Measurements from ENCODE around the gene GIMAP5.

GIMAP5 gene

DNA sequence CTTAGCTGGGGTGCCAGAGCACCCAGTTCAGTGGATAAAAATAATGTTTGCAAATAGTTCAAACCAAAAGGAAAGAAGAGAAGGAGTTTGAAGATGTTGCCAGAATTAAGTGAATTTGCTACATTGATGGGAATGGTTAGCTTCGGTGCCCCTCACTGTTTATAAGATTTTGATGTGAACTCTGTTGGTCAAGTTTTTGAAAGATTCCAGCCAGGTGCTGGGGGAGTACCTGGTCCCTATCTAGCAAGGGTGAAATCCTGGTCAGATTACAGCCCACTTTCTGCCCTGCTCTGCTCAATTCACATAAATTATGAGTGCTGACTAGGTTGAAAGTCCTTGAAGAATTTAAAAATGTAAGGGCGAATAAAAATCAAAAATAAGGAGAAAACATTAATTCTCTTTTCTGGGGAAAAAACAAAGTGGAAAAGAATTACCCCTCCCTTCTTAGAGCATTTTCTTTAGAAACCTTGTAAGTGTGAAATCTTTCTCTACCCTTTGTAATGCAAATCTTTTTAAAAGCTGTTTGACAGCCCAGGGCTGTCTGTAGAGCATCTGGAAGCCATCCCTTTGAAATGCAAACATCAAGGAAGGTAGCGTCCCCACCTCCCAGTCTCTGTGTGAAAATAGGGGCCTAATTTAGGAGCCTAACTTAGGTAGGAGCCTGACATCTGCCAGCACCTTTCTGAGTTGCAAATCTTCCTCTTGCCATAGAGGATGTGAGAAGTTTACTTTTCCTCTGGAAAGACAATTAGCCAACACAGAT is 1.4 kb upstream of the GIMAP5 start:
- no peak for DNase-seq (ENCODE audit: low spot score)

DNA sequence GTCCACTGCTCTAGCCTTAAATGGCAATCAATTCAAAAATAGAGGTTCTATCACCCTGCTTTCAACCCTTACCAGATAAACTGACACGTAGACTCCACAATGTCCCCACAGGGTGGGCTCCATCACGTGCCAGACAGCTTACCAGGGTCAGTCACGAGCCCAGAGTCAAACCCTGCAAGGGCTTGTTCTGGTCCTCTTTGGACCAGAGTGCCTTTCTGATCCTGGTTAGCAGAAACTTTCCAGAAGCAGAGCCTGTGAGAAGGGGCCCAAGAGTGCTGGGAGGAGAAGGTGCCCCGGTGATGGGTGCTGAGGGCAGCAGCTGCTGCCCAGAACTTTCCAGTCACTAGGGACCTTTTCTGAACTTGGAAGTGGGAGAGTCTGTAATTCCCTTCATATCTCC is 354 bp upstream of the GIMAP5 start:
- DNase-seq (ENCODE audit: low spot score), result no peak

DNA sequence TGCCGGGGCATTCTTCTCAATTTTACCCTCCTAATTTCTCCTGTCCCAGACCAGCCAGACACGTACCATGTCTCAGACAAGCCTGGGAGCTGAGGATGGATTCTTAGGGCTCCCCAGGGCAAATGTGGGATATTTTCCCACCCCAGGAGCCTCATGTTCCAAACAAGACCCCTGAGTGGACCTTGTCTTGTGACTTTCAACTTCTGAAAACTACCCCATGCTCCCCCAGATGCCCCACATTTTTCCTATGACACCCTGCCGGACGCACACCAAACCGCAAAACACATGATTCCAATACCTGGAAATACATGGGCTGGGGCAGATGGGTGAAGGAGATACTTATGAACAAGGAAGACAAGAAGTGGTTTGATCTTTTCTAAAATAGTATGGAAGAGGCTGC is 874 bp downstream of the GIMAP5 start:
- DNase-seq (ENCODE audit: low spot score), result no peak

DNA sequence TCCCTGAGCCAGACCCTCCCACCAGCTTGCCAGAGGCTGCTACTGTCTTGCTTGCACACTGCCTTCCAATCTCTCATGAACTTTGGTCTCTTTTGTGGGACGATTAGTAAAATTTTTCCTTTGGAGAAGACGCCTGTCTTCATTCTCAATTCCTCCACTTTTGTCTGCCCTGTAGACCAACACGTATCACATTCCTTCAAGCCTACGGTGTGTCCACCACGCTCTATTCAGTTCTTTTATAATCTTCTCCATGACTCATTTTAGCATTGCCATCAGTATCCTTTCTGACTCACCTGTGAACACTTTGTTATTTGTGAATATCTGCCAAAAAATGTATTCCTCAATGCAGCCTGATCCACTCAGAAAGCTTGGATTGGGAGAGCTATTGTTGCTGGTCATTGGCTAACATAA is 1.4 kb downstream of the GIMAP5 start:
- no peak for DNase-seq (ENCODE audit: low spot score)

DNA sequence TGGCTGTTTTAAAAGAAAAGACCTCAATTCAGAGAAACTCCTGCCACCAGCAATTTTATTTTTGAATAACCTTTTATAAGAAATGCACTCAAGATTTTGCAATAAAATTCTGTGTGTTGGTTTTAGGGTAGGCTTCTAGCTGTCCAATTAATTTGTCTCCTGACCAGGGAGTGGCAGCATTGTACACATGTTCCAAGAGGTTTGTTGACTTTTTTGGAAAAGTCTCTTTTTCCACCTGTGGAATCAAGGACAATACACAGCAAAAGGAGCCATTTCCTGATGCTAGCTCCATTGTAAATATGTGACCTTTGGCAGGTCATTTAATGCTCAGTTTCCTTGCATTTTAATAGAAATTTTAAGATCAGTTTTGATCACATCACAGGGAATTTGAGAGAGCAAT is 1.8 kb downstream of the GIMAP5 start:
- no peak for DNase-seq (ENCODE audit: low spot score)

DNA sequence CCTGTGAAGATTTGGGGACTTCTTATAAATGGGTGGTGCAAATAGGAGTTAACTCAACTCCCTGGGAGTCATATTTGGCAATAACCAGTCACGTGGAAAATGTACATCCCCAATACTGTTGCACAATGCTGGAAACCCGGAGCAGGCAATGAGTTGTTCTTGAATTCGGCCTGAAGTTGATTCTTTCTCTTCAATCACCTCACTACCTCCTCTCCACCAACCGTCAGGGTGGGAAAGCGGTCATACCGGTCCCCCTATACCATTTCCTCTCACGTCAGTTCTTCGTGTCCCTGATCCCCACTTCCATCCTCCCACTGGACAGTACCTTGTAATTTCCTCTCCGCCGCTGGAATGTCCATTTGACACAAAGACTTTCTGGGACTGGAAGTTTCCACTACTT is 2.8 kb downstream of the GIMAP5 start:
- no peak for DNase-seq (ENCODE audit: low spot score)

DNA sequence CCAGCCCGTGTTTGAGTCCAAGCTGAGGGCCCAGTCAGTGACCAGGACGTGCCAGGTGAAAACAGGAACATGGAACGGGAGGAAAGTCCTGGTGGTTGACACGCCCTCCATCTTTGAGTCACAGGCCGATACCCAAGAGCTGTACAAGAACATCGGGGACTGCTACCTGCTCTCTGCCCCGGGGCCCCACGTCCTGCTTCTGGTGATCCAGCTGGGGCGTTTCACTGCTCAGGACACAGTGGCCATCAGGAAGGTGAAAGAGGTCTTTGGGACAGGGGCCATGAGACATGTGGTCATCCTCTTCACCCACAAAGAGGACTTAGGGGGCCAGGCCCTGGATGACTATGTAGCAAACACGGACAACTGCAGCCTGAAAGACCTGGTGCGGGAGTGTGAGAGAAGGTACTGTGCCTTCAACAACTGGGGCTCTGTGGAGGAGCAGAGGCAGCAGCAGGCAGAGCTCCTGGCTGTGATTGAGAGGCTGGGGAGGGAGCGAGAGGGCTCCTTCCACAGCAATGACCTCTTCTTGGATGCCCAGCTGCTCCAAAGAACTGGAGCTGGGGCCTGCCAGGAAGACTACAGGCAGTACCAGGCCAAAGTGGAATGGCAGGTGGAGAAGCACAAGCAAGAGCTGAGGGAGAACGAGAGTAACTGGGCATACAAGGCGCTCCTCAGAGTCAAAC is 5.2 kb downstream of the GIMAP5 start:
- no peak for DNase-seq (ENCODE audit: low spot score)

DNA sequence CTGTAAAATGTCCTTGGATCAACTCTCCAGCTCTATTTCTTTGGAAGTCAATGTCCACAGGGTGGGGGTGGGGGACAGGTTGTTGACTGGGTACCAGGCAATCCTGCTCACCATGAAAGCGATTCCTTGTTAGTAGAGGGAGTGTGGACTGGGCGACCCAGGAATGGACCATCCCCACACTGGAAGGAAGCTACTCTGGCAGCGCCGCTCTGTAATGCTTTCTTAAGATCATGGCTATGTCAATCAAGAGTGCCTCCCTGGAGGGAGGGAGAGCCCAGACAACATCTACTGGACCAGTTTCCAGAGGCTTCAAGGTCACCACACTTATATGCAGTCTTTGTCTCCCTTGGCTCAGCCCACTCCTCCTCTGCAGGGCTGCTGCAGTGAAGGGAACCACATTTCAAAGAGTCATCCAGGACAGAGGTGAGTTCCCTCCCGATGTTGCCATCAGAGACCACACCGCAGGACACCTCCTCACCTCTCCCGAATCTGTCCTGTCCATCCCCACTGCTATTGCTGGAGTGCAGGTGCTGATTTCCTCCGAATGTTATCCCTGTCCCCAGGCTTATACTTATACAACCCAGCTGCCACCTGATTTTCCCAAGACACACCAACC is 6.9 kb downstream of the GIMAP5 start:
- no peak for DNase-seq (ENCODE audit: low spot score)

DNA sequence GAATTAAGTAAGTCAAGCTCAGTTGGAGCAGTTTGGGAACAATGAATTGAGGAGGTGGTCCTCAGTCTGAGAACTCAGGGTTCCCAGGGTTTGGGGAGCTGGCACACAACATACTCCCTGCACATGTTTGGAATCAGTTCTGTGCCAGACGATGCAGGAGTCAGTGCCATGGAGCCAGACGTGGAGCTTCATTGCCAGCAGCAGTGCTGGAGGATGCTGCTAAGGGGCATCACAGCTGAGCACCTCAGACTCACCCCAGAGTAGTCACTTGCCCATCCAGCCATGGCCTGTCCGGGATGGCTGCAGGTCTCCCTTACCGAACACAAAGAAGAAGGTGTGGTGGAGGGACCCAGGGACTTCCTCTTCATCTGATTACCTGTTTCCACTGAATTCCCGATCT is 7.9 kb downstream of the GIMAP5 start:
- no peak for DNase-seq (ENCODE audit: low spot score)

DNA sequence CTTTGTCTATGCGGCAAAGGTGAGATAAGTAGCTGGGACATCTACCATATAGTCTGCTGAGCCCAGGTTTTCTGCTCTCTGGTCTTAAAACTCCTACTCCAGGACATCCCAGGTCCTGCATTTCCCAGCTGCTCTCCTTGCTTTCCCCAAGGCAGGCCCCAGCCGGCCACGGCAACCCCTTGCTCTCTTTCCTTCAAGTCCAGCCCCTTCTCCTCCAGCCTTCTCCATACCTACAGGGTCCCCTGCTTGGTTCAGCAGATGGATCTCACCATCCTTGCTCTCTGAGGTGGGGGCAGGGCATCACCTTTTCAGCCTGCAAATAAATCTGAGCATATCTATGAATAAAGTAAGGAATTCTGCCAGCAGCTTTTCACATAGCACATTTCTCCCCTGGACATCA is 8.7 kb downstream of the GIMAP5 start:
- no peak for DNase-seq (ENCODE audit: low spot score)

DNA sequence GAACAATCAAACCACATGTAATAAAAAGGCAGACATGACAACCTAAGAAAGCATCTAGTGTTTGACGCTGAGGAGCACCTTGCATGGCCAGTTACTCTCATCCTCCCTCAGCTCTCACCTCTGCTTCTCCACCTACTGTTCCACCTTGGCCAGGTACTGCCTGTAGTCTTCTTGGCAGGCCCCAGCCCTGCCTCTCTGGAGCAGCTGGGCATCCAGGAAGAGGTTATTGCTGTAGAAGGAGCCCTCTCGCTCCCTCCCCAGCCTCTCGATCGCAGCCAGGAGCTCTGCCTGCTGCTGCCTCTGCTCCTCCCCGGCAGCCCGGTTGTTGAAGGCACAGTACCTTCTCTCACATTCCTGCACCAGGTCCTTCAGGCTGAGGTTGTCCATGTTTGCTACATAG is 9.7 kb downstream of the GIMAP5 start:
- DNase-seq (ENCODE audit: low spot score), result no peak

DNA sequence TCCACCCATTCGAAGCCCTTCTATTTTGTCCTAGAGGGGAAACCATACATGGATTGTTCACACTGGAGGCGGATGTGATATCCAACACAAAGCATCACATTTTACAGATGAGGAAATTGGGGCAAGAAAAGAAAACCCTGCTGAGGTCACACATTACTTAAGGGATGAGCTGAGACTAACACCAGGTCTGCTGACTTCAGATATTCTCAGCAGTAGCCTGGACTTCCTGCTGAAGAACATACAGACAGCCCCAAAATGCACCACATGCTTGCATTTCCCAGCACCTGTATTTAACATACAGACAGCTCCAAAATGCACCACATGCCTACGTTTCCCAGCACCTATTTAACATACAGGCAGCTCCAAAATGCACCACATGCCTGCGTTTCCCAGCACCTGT is 11.2 kb downstream of the GIMAP5 start:
- DNase-seq (ENCODE audit: low spot score), result no peak

DNA sequence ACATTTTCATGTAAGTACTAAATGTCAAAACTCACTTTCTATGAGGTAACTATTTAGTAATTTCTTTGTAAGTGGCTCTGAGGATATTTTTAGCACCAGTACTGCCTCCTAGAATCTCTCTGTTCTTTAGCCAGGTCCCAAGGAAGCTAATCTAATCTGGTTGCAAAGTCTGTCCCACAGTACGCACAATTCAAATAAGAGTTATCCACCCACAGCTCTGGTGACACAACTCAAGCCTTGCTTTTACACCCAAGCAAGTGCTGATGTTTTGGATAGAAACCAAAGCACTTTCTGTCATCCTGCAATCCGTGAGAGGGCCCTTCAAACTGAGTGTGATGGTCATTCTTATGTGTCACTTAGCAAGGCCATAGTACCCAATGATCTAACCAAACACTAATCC is 14.5 kb downstream of the GIMAP5 start:
- DNase-seq (ENCODE audit: low spot score), result no peak

DNA sequence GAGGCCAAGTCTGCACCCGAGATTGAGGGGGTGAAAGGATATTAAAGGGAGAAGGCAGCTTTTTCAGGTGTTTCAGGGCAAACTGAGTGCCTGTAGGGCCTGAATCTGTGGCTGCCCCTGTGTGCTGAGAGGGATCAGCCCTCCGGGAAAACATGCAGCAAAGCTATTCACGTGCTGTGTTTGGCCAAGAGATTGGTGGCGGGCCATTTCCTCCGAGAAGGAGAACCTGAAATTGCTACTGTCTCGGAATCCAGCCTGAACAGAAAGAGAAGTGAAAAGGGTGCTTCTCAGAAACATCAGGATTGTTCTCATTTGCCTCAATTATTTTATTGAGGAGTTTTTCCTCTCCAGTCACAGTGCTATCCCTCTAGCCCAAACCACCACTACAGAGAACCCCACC is 16.0 kb downstream of the GIMAP5 start:
- DNase-seq (ENCODE audit: low spot score), result no peak

DNA sequence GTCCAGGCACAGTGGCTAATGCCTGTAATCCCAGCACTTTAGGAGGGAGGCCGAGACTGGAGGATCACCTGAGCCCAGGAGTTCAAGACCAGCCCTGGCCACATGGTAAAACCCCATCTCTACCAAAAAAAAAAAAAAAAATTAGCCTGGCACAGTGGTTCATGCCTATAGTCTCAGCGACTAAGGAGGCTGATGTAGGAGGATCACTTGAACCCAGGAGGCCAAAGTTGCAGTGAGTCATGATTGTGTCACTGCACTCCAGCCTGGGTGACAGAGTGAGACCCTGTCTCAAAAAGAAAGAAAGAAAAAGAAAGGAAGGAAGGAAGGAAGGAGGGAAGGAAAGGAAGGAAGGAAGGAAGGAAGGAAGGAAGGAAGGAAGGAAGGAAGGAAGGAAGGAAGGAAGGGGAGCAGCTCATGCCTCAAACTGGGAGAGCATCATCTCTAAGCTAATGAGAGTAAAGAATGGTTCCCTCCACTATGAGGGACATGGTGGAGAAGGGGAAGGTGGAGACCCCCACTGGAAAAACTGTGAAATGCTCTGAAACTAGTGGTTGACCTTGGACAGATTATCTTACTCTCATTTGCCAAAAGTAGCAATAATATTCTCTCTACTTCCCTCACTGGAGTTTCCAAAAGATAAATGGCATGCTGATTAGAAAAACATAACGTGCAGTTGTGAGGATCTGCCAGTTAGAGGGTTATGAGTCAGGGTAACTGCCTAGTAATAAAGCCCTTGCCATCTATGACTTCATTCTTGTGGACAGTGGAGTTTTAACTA is 16.8 kb downstream of the GIMAP5 start:
- DNase-seq (ENCODE audit: low spot score), result no peak

DNA sequence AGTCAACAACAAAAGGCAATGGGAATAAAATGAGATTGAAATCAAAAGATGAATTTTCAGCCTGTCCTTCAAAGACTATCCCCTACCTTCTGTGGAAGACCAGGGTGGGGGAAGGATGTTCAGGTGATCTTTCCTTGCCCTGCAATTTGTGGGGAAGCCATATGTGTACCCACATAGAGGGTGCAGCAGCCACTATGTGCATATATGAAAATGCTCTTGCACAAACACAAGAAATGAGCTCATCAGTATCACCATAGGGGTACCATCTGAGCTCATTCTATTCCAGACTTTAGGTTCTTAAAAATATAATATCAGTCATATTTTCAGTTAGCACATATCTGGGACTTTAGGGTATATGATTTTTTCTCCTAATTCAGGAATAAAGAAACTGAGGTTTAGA is 17.7 kb downstream of the GIMAP5 start:
- DNase-seq (ENCODE audit: low spot score), result no peak

DNA sequence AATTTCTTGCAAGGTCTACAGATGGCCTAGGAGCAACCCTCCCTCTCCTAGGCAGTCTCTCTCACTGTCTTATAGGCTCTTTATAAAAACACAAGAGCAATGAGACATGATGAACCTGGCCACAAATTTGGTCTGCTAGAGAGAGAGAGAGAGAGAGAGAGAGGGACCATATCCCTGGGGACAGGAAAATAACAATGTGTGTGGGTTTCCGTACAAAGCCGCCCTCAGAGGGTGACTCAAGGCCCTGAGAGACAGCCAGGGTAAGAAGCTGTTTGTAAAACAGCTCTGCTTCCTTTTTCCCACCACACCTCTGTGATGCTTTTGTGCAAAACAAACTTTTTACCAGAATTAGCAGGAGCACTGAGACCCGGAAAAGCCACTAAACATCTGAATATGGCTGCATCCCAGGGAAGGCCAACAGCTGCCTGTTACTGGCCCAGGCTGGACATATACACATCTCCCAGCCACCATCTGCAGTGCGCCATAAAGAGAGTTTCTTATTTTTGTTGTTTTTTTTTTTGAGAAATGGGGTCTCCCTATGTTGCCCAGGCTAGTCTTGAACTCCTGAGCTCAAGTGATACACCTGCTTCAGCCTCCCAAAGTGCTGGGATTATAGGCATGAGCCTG is 18.4 kb downstream of the GIMAP5 start:
- no peak for DNase-seq (ENCODE audit: low spot score)

DNA sequence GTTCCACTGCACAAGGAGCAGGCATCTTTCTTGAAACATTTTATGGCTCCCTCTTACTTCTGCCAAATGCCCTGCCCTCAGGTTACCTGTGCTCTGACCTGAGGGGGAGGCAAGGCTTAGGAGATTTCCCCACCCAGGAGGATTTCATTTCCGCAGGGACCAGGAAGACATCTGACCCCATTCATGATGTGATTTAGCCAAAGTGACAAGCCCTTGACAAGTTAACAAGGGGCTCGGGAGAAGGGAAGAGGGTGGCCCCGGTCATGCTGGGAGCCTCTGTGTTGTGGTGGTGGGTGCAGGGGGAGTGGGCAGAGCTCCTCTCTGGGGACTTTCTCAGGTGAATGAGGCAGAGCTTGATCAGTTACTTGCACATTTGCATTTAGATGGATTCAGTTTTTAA is 18.9 kb downstream of the GIMAP5 start:
- DNase-seq (ENCODE audit: low spot score), result no peak

DNA sequence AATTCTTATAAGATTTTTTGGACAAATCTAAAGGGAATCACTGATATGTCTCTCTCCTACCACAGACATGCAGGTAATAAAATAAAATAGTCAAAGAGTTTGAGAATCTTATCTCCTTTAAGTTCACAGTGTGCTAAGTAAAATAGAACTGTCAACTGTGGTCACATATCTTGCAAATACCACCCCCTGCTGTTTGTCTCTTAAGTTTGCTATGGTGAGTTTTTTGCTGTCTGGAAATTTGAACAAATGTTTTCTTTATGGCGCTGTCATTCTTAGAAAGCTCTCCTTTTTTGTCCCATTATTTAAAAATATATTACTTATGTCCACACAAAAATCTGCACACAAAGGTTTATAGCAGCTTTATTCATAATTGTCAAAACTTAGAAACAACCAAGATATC is 19.6 kb downstream of the GIMAP5 start:
- DNase-seq (ENCODE audit: low spot score), result no peak

DNA sequence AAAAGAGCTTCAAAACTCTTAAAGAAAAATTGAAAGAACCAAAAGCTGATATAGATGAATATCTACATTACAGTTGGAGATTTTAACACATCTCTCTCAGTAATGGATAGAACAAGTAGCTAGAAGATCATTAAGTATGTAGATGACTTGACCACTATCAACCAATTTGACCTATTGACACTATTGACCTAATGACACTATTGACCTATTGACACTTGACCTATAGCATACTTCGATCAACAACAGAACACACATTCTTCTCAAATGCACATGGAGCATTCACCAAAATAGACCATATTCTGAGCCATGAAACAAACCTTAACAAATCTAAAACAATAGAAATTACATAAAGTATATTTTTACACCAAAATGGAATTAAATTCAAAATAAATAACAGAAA is 22.3 kb downstream of the GIMAP5 start:
- no peak for DNase-seq (ENCODE audit: low spot score)

DNA sequence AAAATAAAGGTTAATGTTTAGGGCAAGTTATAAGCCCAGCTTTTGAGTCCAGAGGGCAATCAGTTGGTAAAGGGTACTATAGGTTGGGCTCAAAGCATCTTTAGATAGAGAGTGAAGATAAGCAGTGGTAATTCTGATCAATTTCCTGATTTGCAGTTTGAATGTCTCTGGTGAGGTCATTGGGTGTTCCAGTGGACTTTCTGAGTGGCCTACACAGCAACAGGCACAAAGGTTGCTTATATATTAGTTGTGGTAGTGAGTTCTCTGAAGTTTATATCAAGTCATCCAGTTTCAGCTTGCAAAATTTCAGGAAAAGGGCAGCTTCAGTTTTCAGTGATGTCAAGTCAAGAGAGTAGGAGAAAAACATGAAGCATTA is 29.1 kb downstream of the GIMAP5 start:
- no peak for DNase-seq (ENCODE audit: low spot score)

DNA sequence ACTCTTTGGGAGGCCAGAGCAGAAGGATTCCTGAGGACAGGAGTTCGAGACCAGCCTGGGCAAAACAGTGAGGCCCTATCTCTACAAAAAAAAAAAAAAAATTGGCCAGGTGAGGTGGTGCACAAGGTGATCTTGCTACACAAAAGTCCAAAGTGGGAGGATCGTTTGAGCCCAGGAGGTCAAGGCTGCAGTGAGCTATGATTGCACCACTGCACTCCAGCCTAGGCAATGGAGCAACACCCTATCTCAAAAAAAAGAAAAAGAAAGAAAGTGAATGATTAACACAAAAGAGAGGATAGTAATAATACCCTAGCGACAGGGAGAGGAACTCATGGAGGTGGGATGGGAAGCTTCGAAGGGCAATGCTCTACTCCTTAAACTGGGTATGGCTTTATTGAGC is 32.5 kb downstream of the GIMAP5 start:
- DNase-seq (ENCODE audit: low spot score), result no peak

Measured in hematopoietic multipotent progenitor cell treated with erythropoietin and hydrocortisone succinate and interleukin-3 and kit ligand, for 17 days (in vitro differentiated cells).